Measurements from ENCODE around the gene TMEM190.

TMEM190 gene

DNA sequence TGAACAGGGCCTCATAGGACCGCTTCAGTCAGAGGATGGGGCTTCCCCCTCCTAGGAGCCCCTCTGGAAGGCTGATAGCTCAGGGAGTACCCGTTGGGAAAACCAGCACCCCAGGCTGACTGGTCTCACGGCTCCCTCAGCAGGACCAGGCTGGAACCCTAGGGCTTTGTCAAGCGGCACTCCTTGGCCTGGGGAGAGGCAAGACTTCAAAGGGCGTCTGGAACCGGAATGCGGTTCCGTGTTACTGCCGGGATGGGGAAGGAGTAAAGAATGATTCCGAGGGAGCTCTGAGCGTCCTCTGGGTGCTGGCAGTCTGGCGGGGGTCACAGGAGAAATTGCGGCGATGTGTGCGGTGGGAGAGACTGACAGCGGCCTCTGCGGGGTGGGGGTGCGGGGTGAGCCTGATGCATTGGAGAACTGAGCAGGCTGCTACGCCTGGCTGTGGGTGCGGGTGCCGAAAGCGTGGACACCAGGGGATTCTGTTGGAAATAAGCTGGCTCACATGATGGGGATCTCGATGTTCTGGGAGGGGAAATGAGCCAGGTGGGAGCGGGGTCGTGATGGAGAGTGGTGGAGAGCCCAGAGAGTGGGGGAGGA, 24.0 kb upstream of the TMEM190 start:
- no peak for DNase-seq

DNA sequence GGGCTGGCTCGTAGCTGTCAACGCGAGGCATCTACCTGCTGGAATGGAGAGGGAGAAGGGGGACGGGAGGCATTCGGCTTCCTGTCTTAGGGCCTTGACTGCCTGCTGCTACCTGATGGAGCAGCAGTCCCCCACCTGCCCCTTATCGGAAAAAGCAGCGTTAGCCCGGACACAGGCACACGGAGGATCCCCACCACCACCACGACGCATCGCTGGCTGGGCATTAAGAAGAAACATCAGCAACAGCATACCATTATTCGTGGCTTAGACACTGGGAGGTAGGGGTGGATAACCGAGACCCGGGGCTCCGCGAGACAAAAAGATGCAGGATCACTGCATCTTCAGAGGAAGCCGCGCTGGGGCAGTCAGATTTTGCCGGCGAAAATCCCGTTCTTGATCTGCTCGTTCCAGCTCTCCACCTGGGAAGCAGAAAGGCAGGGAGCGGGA, 23.2 kb upstream of the TMEM190 start:
- DNase-seq: no peak

DNA sequence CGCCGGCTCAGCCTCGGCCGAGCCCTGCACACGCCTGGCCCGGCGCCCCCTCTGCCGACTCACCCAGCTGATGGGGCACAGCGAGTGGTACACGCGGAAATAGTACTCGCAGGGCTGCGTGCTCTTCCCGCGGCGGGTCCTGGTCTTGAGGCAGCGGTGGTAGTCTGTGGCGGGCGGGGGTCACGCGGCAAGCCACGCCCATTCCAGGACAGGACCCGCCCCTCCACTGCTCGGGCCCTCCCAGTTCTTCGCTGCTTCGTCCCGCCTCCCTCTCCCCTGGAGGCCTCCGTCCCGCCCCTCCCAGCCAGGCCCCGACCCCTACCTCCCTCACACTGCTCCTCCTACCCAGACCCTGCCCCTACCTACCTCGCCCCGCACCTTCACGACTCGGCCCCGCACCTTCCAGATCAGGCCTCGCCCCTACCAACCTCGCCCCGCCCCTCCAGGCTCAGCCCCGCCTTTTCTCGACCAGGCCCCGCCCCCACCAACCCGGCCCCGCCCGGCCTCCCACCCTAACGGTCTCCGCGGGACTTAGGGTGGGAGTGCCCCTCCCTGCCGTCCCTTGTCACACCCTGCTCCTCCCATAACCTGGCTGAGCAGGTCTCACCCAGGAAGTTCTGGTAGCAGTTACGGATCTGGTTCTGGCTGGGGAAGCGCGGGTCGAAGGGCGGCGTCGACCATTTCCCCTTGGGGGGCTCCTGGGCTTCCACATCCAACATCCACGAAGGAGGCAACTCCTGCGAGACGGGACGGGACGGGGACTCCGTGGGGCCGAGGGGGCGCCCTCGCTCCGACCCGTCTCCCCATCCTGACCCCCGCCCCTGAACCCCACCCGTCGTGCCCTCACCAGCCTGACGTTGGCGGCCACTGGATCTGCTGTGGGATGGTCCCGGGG, 22.6 kb upstream of the TMEM190 start:
- DNase-seq: peak; percentile 73

DNA sequence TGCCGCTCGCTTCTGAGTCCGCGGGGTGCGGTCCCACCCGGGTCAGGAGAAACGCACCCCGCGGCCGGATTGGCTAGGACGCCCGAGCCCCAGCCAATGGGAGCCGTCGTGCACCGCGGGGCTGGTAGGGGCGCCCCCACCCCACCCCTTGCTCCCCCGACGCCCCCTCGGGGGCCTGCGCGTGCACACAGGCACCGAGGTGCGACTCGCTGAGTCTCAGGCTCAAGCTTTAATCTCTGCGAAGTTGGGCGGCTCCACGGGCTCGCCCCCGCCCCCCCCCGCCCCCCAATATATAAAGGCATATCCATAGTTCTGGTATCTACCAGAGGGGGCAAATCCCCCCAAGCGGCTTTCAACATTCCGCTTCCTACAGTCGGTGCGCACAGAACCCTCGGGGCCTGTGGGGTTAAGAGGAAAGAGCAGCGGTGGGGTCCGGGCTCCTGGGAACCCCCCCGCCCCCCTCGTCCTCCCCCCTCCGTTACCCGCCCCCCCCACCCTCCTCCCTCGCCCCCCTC, 21.9 kb upstream of the TMEM190 start, which contains the start of gene COX6B2:
Gene COX6B2, minus strand, starts transcription at position 22 of the 515 bp plus-strand sequence. CDS start 198 bp downstream, outside the sequence.
- no peak for DNase-seq

- no peak for DNase-seq
Measured at GRCh38 chr19:55355213-55355821, 21.3 kb upstream of the TMEM190 start.

- no peak for DNase-seq
Measured at GRCh38 chr19:55358493-55358892, 18.1 kb upstream of the TMEM190 start.

- no peak for DNase-seq
Measured at GRCh38 chr19:55358943-55359908, 17.4 kb upstream of the TMEM190 start.

DNA sequence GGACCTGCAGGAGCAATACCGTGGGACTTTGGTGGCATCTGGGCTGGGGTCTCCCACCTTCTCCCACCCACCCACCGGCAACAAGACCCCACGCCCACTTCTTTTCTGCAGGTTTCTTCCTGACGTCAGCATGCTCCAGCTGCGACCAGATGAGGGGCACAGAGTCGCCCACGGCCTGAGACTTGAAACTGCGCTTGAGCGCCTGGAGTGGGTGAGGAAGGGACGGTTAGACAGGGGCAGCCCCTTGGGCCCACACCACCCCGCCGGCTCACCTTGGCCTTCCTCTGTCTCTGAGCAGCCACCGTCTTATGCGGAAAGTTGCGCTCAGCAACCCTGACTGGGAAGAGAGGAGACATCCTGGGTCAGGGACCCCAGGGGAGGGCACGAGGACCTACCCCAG, 15.7 kb upstream of the TMEM190 start:
- no peak for DNase-seq

DNA sequence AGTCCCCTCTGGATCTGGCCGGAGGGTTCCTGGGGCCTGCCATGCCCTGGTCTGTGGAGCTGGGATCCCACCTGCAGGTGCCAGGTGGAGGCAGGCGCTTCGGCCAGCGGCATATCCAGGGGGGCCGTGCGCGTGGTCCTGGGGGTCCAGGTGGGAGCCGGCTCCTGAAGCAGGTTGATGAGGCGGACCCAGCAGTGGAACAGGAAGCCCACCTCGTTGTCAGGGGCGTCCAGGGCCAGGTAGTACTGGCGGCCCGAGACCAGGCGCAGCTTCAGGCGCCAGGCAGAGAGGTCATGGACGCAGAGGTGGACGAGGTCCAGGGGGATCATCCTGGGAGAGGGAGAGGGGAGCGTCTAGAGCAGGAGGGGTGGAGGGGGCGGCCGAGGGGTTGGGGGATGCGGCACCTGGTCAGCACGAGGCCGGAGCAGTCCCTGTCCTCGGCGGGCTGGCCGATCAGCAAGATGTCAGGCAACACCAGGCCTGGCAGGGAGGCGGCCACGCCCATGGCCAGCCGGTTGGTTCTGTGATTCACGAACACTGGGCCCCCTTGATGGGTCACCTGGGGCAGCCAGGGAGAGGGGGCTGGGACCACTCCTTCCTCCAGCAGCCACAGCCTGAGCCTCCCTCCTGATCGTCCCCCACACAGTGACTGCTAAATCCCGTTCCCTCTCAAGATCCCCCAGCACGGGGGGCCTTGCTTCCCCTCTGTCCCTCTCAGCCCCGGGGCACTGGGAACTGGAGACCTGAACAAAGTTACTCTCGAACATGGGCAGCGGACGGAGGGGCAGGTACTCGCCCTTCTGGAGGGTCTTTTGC, 14.2 kb upstream of the TMEM190 start:
- DNase-seq: no peak

DNA sequence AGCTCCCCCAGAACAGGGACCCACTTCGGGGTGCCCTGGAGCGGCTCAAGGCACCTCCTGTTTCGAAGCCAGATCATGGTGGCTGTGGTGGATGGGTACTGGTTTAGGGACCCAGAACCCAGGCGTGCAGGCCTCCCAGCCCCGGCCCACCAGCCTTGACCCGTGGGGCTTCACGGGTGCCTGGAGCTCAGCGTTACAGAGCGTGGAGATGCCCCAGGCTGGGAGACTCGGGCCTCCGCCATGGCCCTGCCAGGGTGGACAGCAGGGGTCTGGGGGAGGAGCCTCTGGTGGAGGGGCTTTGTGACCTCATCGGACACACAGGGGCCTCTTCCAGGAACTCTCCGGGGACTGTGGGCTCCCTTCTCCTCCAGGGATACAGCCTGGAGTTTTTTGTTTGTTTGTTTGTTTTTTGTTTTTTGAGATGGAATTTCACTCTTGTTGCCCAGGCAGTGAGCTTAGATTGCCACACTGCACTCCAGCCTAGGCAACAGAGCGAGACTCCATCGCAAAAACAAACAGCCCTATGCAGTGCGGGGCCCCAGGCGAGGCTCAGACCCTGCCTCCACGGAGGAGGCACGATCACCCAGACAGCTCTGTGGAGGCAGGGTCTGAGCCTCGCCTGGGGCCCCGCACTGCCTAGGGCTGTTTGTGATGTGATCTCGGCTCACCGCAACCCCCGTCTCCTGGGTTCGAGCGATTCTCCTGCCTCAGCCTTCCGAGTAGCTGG, 13.5 kb upstream of the TMEM190 start, which contains the start of gene GARIN5B:
Gene GARIN5B, minus strand, starts transcription at position 271 of the 727 bp plus-strand sequence. Its CDS starts 194 bp downstream, at position 77.
- no peak for DNase-seq

DNA sequence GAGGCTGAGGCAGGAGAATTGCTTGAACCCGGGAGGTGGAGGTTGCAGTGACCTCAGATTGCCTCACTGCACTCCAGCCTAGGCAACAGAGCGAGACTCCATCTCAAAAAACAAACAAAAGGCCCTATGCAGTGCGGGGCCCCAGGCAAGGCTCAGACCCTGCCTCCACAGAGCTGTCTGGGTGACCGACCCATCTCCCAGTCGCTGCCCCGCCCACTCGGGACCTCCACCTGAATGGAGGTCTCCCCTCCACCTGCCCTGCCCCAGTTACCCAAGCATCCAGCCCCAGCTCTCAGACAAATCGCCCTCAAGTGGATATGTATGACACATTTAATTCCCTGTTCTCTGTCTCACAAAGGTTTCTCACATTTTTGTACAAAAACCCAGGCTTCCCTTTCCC, 11.4 kb upstream of the TMEM190 start:
- no peak for DNase-seq

GRCh38 chr19:55365964-55366363, 10.7 kb upstream of the TMEM190 start:
- DNase-seq: no peak

DNA sequence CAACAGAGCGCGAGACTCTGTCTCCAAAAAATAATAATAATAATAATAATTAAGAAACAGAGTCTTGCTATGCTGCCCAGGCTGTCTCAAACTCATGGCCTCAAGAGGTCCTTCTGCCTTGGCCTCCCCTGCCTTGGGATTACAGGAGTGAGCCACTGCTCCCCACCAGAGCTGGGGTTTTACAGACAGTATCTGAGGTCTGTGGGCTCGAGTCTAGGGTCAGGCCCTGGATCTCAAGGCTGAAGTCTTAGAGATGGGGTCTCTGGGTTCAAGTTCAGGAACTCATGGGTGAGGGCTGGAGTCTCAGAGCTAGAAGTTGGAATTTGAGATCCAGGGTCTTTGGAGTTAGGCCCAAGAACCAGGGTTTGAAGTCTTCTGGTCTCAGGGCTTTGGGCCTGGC, 9.8 kb upstream of the TMEM190 start:
- no peak for DNase-seq

DNA sequence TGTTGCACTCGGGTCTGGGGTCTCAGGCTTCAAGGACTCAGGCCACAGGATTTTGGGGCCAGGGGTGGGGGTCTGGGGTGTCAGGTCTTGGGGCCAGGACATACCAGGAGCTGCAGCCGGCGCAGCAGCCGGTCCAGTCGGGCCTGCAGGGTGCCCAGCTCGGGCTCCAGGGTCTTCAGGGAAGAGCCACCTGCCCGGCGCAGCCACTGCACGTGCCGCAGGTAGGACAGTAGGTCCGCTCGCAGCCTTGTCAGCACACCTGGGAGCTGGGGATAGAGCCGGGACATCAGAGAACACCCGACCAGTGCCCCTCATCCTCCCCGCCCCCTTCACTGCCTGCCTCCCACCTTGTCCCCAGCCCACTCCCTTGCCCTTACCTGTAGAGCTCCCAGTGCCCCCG, 8.5 kb upstream of the TMEM190 start:
- no peak for DNase-seq

DNA sequence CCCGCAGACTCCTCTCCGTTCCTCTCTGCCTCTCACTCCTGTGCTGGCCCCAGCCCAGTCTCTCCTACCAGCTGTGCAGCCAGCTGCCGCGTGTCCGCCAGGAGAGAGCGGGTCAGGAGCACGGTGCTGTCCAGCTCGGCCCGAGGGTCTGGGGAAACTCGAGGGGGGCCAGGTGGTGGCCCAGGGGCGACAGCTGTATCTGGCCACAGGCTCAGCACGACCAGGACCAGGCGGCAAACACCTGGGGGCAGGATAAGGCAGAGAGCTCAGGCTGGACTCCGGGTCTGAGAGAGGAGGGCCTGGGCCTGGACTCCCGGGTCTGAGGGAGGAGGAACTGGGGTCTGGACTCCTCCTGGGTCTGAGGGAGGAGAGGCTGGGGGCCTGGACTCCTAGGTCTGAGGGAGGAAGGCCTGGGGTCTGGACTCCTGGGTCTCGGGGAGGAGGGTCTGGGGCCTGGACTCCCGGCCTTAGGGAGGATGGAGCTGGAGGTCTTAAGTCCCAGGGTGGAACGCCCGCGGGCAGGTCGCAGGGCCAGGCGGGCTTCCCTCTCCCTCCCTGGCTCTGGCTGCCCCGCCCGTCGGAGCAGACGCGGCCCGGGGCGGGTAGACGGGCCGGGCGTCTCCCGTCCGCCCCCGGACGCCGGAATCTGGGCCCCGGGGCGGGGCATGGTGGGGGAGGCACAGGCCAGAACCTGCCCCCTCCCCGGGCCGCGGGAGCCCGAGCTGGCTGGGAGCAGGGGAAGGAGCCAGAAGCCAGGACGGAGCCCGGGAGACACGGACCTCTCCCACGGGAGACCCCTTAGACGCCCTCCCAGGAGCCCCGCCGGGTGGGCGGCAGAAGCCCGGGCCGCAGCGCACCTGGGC, 7.7 kb upstream of the TMEM190 start:
- peak; percentile 38 for DNase-seq

DNA sequence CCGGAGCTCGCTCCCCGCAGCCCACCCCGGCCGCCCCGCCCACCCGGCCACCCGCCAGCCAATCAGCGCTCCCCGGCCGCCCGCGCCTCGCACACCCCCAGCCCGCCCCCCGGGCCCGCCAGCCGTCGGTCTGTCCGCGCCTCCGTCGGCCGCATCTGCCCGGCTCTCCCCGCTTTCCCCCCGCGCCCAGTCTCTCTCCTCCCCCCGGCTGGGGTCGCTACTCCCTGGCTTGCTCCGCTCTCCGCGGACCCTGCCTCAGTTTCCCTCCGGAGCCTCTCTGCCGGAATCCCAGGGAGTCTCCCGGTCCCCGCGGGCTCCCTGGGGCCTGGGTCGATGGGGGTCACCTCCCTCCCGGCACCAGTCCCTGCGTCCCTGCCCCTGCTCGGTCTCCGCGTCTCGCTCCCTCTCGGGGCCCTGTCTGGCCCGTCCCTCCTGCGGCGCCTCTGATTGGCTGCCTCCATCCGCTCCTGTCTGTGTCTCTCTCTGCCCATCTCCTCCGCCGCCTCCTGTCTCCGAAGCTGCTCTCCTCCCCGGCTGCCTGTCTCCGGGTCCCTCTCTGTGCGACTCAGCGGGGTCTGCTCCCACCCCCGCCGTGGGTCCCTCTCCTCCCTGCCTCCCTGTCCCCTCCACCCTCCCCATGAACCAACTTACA, 6.8 kb upstream of the TMEM190 start:
- DNase-seq: peak; percentile 30

- DNase-seq: no peak
Measured at GRCh38 chr19:55370305-55370988, 6.2 kb upstream of the TMEM190 start, which contains the start of gene IL11. IL11 (minus strand) TSS chr19:55370463; CDS start chr19:55370310, 153 bp downstream.
